K562 (cell line): ENCODE data around the gene HOXA5. TPM values are rescaled to one million over a fixed set of nuclear protein-coding genes. Genes with fewer than 3 reads are reported as not detected.

Source experiments
- ATF2 ChIP-seq: sonication (generic); formaldehyde crosslinking; IDR thresholded peaks from 2 replicates; pipeline ENCODE4 v1.8.1; 2022; ENCODE audit warnings: missing genetic modification reagents
- DLX4 ChIP-seq: fragments of 250-450 bp; sonication (Bioruptor Pico); IDR thresholded peaks from 2 replicates; pipeline ENCODE4 v1.6.1; 2021; ENCODE audit warnings: mild to moderate bottlenecking
- GTF2E2 ChIP-seq: fragments of 200-800 bp; sonication (Bioruptor generic); IDR thresholded peaks from 2 replicates; pipeline ENCODE4 v1.6.1; 2016; ENCODE audit warnings: missing genetic modification characterization, missing compliant biosample characterization
- KAT8 ChIP-seq: fragments of 450-650 bp; IDR thresholded peaks from 2 replicates; pipeline ENCODE4 v1.6.1; 2016; ENCODE audit warnings: low read depth, mild to moderate bottlenecking
- KDM4B ChIP-seq, 2 experiments: fragments of 450-650 bp in 1 of 2; sonication (generic) in 1 of 2; IDR thresholded peaks; 2 replicates each; pipeline ENCODE4 v1.6.1; 2016 to 2017; ENCODE audit warnings: borderline replicate concordance in 2 of 2, antibody characterized with exemption in 1 of 2, low read depth in 1 of 2, mild to moderate bottlenecking in 1 of 2
- MEIS2 ChIP-seq: fragments of 450-650 bp; IDR thresholded peaks from 2 replicates; pipeline ENCODE4 v1.6.1; 2014; ENCODE audit warnings: mild to moderate bottlenecking; ENCODE audit not compliant: partially characterized antibody
- MITF ChIP-seq: IDR thresholded peaks from 2 replicates; pipeline ENCODE4 v1.6.1; 2014; ENCODE audit warnings: antibody characterized with exemption
- RCOR1 ChIP-seq, 2 experiments: IDR thresholded peaks; 2 replicates each; pipeline ENCODE4 v1.6.1; 2012; ENCODE audit warnings: low read depth in 2 of 2, low read length in 2 of 2, borderline replicate concordance in 1 of 2, improper control_type of control experiment in 1 of 2
- TCF3 ChIP-seq: sonication (generic); formaldehyde crosslinking; IDR thresholded peaks from 2 replicates; pipeline ENCODE4 v1.4.0; 2020; ENCODE audit warnings: mild to moderate bottlenecking, missing genetic modification reagents
- THRB ChIP-seq: fragments of 450-650 bp; formaldehyde crosslinking; conservative IDR thresholded peaks from 2 replicates; pipeline ENCODE4 v1.4.0; 2022; ENCODE audit warnings: mild to moderate bottlenecking, missing genetic modification characterization
- ZBTB12 ChIP-seq: fragments of 250-450 bp; sonication (Bioruptor Pico); IDR thresholded peaks from 2 replicates; pipeline ENCODE4 v1.4.0; 2020
- ZNF512 ChIP-seq: IDR thresholded peaks from 2 replicates; pipeline ENCODE4 v1.6.1; 2016; ENCODE audit warnings: missing genetic modification characterization, missing compliant biosample characterization
- ZNF644 ChIP-seq: fragments of 200-800 bp; sonication (Bioruptor generic); IDR thresholded peaks from 2 replicates; pipeline ENCODE4 v1.6.1; 2016; ENCODE audit warnings: low read depth, missing genetic modification characterization, missing compliant biosample characterization
- polyA plus RNA-seq, 8 experiments: library from polyadenylated mRNA; depleted of rRNA in 4 of 8; stranded (reverse) in 5 of 8; unstranded in 3 of 8; fragments of >200 nt; fragmentation: Nextera tagmentation in 2 of 8; fragmentation: Illumina TruSeq in 1 of 8; extraction: Ambion mirVana in 2 of 8; extraction: Trizol in 1 of 8; gene quantifications; 2 replicates each; pipeline versions ENCODE4 v1.2.1 to v1.2.3, GENCODE V29; 2011 to 2014; ENCODE audit warnings: inconsistent platforms in 1 of 8, missing spikeins in 1 of 8
- total RNA-seq, 7 experiments: library from RNA; depleted of rRNA in 6 of 7; stranded (reverse); fragments of >200 nt in 6 of 7; fragmentation: Illumina TruSeq in 2 of 7; extraction: Trizol in 2 of 7; gene quantifications; 2 replicates each; pipeline versions ENCODE4 v1.2.1 to v1.2.3, GENCODE V29; 2011 to 2021; ENCODE audit warnings: low replicate concordance in 1 of 7

Gene HOXA5
- total and polyA plus RNA-seq, 9 of the 15 experiments (the other 6 are each of a cell fraction or from before 2014, with no cell fraction given): 0.13 TPM; not detected in 8

- TF ChIP-seq THRB (CRISPR knock-in tag) (no peak), DLX4 (CRISPR knock-in tag) (no peak), TCF3 (CRISPR knock-in tag) (no peak), GTF2E2 (tag) (no peak), MITF (no peak), KDM4B (IDR thresholded peaks at IDR 0.05; ENCODE audit: borderline replicate concordance in 2 of 2, low read depth in 1 of 2) (no peak), MEIS2 (no peak), KAT8 (no peak), ATF2 (CRISPR knock-in tag) (no peak), ZNF644 (tag) (no peak), ZNF512 (tag) (no peak), RCOR1 (IDR thresholded peaks at IDR 0.05; ENCODE audit: borderline replicate concordance in 1 of 2, low read depth in 2 of 2, low read length in 2 of 2) (no peak), ZBTB12 (CRISPR knock-in tag) (no peak)
These were observed 14.4 kb upstream of the HOXA5 start (continued) for GRCh38 chr7:27157702-27158431.
